Peyer's patch (tissue), 4 donors: ENCODE data around the gene LCN6.

Experiments
- POLR2A ChIP-seq, 2 donors: fragments of 450-650 bp; IDR thresholded peaks; one replicate each; pipeline ENCODE4 v1.5.1; 2017; ENCODE audit warnings: antibody characterized with exemption in 2 of 2, mild to moderate bottlenecking in 2 of 2, moderate library complexity in 2 of 2
- TF ChIP-seq, protein P1 (sequence below), 6 experiments: fragments of 450-650 bp in 4 of 6; fragments of 200-600 bp in 2 of 6; sonication (generic) in 1 of 6; IDR thresholded peaks; one replicate each; pipeline ENCODE4 v1.5.1; 2017 to 2019; ENCODE audit warnings: antibody characterized with exemption in 6 of 6, mild to moderate bottlenecking in 3 of 6, moderate library complexity in 1 of 6

DNA sequence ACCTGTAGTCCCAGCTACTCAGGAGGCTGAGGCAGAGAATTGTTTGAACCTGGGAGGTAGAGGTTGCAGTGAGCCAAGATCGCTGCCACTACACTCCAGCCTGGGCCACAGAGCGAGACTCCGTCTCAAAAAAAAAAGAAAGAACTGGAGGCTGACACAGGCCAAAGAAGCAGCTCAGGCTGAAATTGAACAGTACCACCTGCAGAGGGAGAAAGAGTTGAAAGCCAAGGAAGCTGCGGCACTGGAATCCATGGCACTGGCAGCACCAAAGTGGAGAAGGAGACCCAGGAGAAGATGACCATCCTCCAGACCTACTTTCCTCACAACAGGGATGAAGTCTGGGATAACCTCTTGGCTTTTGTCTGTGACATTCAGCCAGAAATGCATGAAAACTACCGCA lies 31.5 kb upstream of the LCN6 start:
- TF ChIP-seq, protein P1, sequence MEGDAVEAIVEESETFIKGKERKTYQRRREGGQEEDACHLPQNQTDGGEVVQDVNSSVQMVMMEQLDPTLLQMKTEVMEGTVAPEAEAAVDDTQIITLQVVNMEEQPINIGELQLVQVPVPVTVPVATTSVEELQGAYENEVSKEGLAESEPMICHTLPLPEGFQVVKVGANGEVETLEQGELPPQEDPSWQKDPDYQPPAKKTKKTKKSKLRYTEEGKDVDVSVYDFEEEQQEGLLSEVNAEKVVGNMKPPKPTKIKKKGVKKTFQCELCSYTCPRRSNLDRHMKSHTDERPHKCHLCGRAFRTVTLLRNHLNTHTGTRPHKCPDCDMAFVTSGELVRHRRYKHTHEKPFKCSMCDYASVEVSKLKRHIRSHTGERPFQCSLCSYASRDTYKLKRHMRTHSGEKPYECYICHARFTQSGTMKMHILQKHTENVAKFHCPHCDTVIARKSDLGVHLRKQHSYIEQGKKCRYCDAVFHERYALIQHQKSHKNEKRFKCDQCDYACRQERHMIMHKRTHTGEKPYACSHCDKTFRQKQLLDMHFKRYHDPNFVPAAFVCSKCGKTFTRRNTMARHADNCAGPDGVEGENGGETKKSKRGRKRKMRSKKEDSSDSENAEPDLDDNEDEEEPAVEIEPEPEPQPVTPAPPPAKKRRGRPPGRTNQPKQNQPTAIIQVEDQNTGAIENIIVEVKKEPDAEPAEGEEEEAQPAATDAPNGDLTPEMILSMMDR (IDR thresholded peaks at IDR 0.05): no peak
- TF ChIP-seq POLR2A (IDR thresholded peaks at IDR 0.05): no peak
